ENCODE results near the gene HMGN4. TPM values are rescaled to one million over a fixed set of nuclear protein-coding genes. Genes with fewer than 3 reads are reported as not detected.

Gene HMGN4
- total and polyA plus RNA-seq, 9 of the 15 experiments (the other 6 are each of a cell fraction or from before 2014, with no cell fraction given), result 35.4 to 134 (median 94.1) TPM

GRCh38 chr6:26536571-26537159 is 1.5 kb upstream of the HMGN4 start (continued):
- TF ChIP-seq FOXJ3 (CRISPR knock-in tag; IDR thresholded peaks at IDR 0.05) (no peak), POLR2B (IDR thresholded peaks at IDR 0.05; ENCODE audit: low read depth, partially characterized antibody) (peak; percentile 38), GTF3C2 (IDR thresholded peaks at IDR 0.05; ENCODE audit: borderline replicate concordance, extremely low read depth, insufficient read length) (peak; percentile 16)

GRCh38 chr6:26537160-26537845 is 863 bp upstream of the HMGN4 start:
- peaks cover 14 to 25% of the 10 kb centered on the region in 2 experiments for H3K4me1 ChIP-seq (replicated peaks in 1 of 2; ENCODE audit: control insufficient read depth in 2 of 2, insufficient read depth in 2 of 2, low read length in 2 of 2)
- H3K9me1 ChIP-seq (ENCODE audit: control insufficient read depth, insufficient read depth, low read length), result no peaks in the 10 kb centered on the region
- H3K36me3 ChIP-seq (ENCODE audit: control insufficient read depth, insufficient read depth, low read length), result peaks cover 23% of the 10 kb centered on the region; the same call in 2 of the 3 replicates
- peak overlapping the region; percentile 86 for H3K27ac ChIP-seq (ENCODE audit: extremely low read depth, low read depth, low read length)
- DNase-seq (ENCODE audit: extremely low read depth in 1 of 4, low spot score in 3 of 4) (peak; percentile 78 to 96 (median 82)), ATAC-seq (peak; percentile 66), FAIRE-seq (peak; percentile 89)
- ChIA-PET CTCF (ENCODE audit: low intra/inter-chr PET ratio) (no interaction called here), POLR2A (interaction anchor here (0.5 to 4.2 kb wide), 37 partner anchors 9 to 511 kb away, joined by 3 to 26 read pairs (median 4); a partner anchor contains a TSS)
- intact Hi-C loops (cut with micrococcal nuclease) (loop anchor here (1.0 to 5.0 kb wide), 4 partner anchors 16 to 225 kb away; no protein-coding TSS in a partner anchor), in situ Hi-C loops (cut with MboI) (no loop called here)
- under 1% methylated on average over 37 of the region's 37 CpGs for WGBS (ENCODE audit: insufficient coverage, low coverage, missing lambda C conversion rate)
- peaks cover 36% of the 10 kb centered on the region for H3K79me2 ChIP-seq (ENCODE audit: control insufficient read depth, insufficient read depth, low read length)
- BruUV-seq (replicated peaks), result no TSS peak
- peak overlapping the region; percentile 80 to 95 for H3K9ac ChIP-seq (ENCODE audit: insufficient read depth in 1 of 2, low read depth in 2 of 2, low read length in 2 of 2)
- no peaks in the 10 kb centered on the region for H3K9me3 ChIP-seq (replicated peaks; ENCODE audit: control insufficient read depth, insufficient read depth, low read depth, low read length)
- no peaks in the 10 kb centered on the region; the same call in 1 of the 2 replicates for H4K20me1 ChIP-seq (replicated peaks; ENCODE audit: control insufficient read depth, insufficient read depth, low read length)
- no peaks in the 10 kb centered on the region for H3K27me3 ChIP-seq (ENCODE audit: control insufficient read depth in 2 of 2, insufficient read depth in 2 of 2, low read length in 2 of 2)
- H3K4me2 ChIP-seq (ENCODE audit: insufficient read depth, low read length), result peak overlapping the region; percentile 94
- H2AFZ ChIP-seq (ENCODE audit: low read depth, low read length), result peak overlapping the region; percentile 98
- H3K4me3 ChIP-seq, result peak overlapping the region; percentile 67
- peak; percentile 81; the same call in 1 of the 2 replicates for TF ChIP-seq RFX5 (IDR thresholded peaks at IDR 0.05; ENCODE audit: low read depth, low read length)
- no peak for TF ChIP-seq GTF2A2 (tag; IDR thresholded peaks at IDR 0.05)
- no peak; the same call in none of the 2 replicates for TF ChIP-seq XRCC5 (IDR thresholded peaks at IDR 0.05; ENCODE audit: low read depth, low read length)
- no peak for TF ChIP-seq HNRNPH1 (optimal IDR thresholded peaks at IDR 0.05; ENCODE audit: low read depth, low read length)
- no peak for TF ChIP-seq POLR2AphosphoS5 (IDR thresholded peaks at IDR 0.05; ENCODE audit: control insufficient read depth, insufficient read depth, low read depth, low read length)
- TF ChIP-seq PCBP2 (IDR thresholded peaks at IDR 0.05; ENCODE audit: low read depth, low read length, poor library complexity, severe bottlenecking), result no peak
- no peak for TF ChIP-seq U2AF2 (optimal IDR thresholded peaks at IDR 0.05; ENCODE audit: low read depth, low read length)
- peak; percentile 72 to 86; a peak in 2 of 4 replicates for TF ChIP-seq UBTF (IDR thresholded peaks at IDR 0.05; ENCODE audit: borderline replicate concordance in 1 of 2, low read depth in 2 of 2, low read length in 2 of 2)
- TF ChIP-seq MAFF (IDR thresholded peaks at IDR 0.05; ENCODE audit: low read length), result no peak
- no peak for TF ChIP-seq HSF4 (CRISPR knock-in tag; IDR thresholded peaks at IDR 0.05; ENCODE audit: borderline replicate concordance)
- TF ChIP-seq SAFB (IDR thresholded peaks at IDR 0.05; ENCODE audit: borderline replicate concordance, low read depth, low read length), result no peak

All from K562 (cell line).